Measurements from ENCODE around the gene MAP3K13.

Gene MAP3K13

GRCh38 chr3:185362850-185363661, at the start of gene MAP3K13:
MAP3K13 (plus strand) TSS chr3:185363136; CDS start chr3:185428582, 65,446 bp downstream.
- TF ChIP-seq GATA3 (IDR thresholded peaks at IDR 0.05; ENCODE audit: low read depth, low read length) (no peak), GATA2 (IDR thresholded peaks at IDR 0.05; ENCODE audit: low read depth, low read length) (no peak)

GRCh38 chr3:185313693-185314246, 49.2 kb upstream of the MAP3K13 start:
- TF ChIP-seq GATA3 (IDR thresholded peaks at IDR 0.05; ENCODE audit: low read depth, low read length) (no peak), GATA2 (IDR thresholded peaks at IDR 0.05; ENCODE audit: low read depth, low read length) (no peak)

- TF ChIP-seq GATA3 (IDR thresholded peaks at IDR 0.05; ENCODE audit: low read depth, low read length) (no peak), GATA2 (IDR thresholded peaks at IDR 0.05; ENCODE audit: low read depth, low read length) (no peak)
Observed at GRCh38 chr3:185316740-185317412, 46.1 kb upstream of the MAP3K13 start.

- TF ChIP-seq GATA3 (IDR thresholded peaks at IDR 0.05; ENCODE audit: low read depth, low read length) (no peak), GATA2 (IDR thresholded peaks at IDR 0.05; ENCODE audit: low read depth, low read length) (no peak)
Observed at GRCh38 chr3:185317674-185318073, 45.3 kb upstream of the MAP3K13 start.

GRCh38 chr3:185318141-185318540, 44.8 kb upstream of the MAP3K13 start:
- TF ChIP-seq GATA3 (IDR thresholded peaks at IDR 0.05; ENCODE audit: low read depth, low read length) (no peak), GATA2 (IDR thresholded peaks at IDR 0.05; ENCODE audit: low read depth, low read length) (no peak)

- TF ChIP-seq GATA2 (IDR thresholded peaks at IDR 0.05; ENCODE audit: low read depth, low read length) = no peak
- no peak for TF ChIP-seq GATA3 (IDR thresholded peaks at IDR 0.05; ENCODE audit: low read depth, low read length)
Observed at GRCh38 chr3:185319801-185320200, 43.1 kb upstream of the MAP3K13 start.

- TF ChIP-seq GATA2 (IDR thresholded peaks at IDR 0.05; ENCODE audit: low read depth, low read length) (no peak), GATA3 (IDR thresholded peaks at IDR 0.05; ENCODE audit: low read depth, low read length) (no peak)
Observed at GRCh38 chr3:185320949-185321348, 42.0 kb upstream of the MAP3K13 start.

GRCh38 chr3:185322101-185322719, 40.7 kb upstream of the MAP3K13 start:
- TF ChIP-seq GATA2 (IDR thresholded peaks at IDR 0.05; ENCODE audit: low read depth, low read length) (no peak), GATA3 (IDR thresholded peaks at IDR 0.05; ENCODE audit: low read depth, low read length) (no peak)

GRCh38 chr3:185325946-185326791, 36.8 kb upstream of the MAP3K13 start:
- TF ChIP-seq GATA2 (IDR thresholded peaks at IDR 0.05; ENCODE audit: low read depth, low read length) = no peak
- no peak for TF ChIP-seq GATA3 (IDR thresholded peaks at IDR 0.05; ENCODE audit: low read depth, low read length)

GRCh38 chr3:185327062-185327461, 35.9 kb upstream of the MAP3K13 start:
- TF ChIP-seq GATA3 (IDR thresholded peaks at IDR 0.05; ENCODE audit: low read depth, low read length) (no peak), GATA2 (IDR thresholded peaks at IDR 0.05; ENCODE audit: low read depth, low read length) (no peak)

- no peak for TF ChIP-seq GATA2 (IDR thresholded peaks at IDR 0.05; ENCODE audit: low read depth, low read length)
- no peak for TF ChIP-seq GATA3 (IDR thresholded peaks at IDR 0.05; ENCODE audit: low read depth, low read length)
Observed at GRCh38 chr3:185328324-185329004, 34.5 kb upstream of the MAP3K13 start.

GRCh38 chr3:185330238-185330637, 32.7 kb upstream of the MAP3K13 start:
- no peak for TF ChIP-seq GATA2 (IDR thresholded peaks at IDR 0.05; ENCODE audit: low read depth, low read length)
- TF ChIP-seq GATA3 (IDR thresholded peaks at IDR 0.05; ENCODE audit: low read depth, low read length) = no peak

GRCh38 chr3:185330644-185331043, 32.3 kb upstream of the MAP3K13 start:
- TF ChIP-seq GATA3 (IDR thresholded peaks at IDR 0.05; ENCODE audit: low read depth, low read length) = no peak
